GM19455 (cell line): ENCODE data around the gene OGFOD1.

ENCODE experiments used
- ATAC-seq: cut with Tn5 transposase; IDR thresholded peaks from one replicate; pipeline ENCODE4 v1.9.1; 2021; ENCODE audit not compliant: unreplicated experiment

Gene OGFOD1

GRCh38 chr16:56520251-56520577 lies 68.9 kb downstream of the OGFOD1 start:
- ATAC-seq: no peak

GRCh38 chr16:56525236-56525635 lies 73.9 kb downstream of the OGFOD1 start:
- no peak for ATAC-seq
